ENCODE measurements around the gene KRT83.

KRT83 gene

GRCh38 chr12:52310622-52311284 is 10.4 kb downstream of the KRT83 start:
- Histone ChIP-seq H3K27ac (ENCODE audit: extremely low read depth, low read depth, low read length) (no peak overlapping the region), H3K36me3 (ENCODE audit: control insufficient read depth in 2 of 2, insufficient read depth in 1 of 2, low read length in 2 of 2) (no peaks in the 10 kb centered on the region), H3K9me3 (ENCODE audit: control insufficient read depth, insufficient read depth, low read depth, low read length) (no peaks in the 10 kb centered on the region), H3K4me3 (ENCODE audit: low read depth, low read length) (no peak overlapping the region), H3K4me1 (ENCODE audit: control insufficient read depth, insufficient read depth, low read length) (no peaks in the 10 kb centered on the region)
- TF ChIP-seq ATF2 (tag by site-specific recombination; IDR thresholded peaks at IDR 0.05; ENCODE audit: low read depth) (peak; percentile 50; the same call in 1 of the 2 replicates), SP7 (tag by site-specific recombination; IDR thresholded peaks at IDR 0.05) (no peak)
- ChIA-PET POLR2A (no interaction called here), CTCF (interaction anchor here (0.5 to 5.1 kb wide), 14 partner anchors 10 to 569 kb away, joined by 3 to 41 read pairs (median 4); partner anchors contain the start of gene KRT83)

DNA sequence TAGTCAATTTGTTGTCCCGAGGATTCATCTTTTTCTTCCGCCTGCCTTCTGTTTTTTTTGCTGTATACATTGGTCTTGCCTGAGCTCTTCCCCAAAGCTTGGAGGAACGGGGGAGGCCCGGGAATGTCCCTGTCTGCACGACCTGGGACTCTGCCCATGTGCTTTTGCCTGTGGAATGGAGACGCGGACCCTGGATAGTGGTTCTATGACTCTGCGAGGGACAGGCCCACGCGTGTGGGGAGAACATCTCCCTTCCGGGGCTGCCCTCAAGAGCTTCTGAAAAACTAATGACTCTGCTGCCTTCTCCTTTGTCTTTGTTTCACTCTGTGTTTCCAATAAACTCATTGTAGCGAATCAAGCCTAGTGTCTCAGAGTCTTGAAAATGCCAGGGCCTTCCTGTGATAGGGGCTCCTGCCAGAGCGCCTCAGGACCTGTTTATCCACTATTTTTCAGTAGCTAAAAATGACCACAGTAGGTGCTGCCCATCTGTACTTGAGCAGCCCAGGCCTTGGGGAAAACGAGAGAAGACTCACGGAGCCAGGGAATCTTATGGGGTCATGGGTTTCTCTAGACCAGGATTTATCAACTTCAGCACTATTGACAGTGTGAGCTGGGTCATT is 12.3 kb downstream of the KRT83 start:
- Histone ChIP-seq H3K4me3 (ENCODE audit: low read depth, low read length) (no peak overlapping the region), H3K4me1 (ENCODE audit: control insufficient read depth, insufficient read depth, low read length) (no peaks in the 10 kb centered on the region), H3K36me3 (ENCODE audit: control insufficient read depth in 2 of 2, insufficient read depth in 1 of 2, low read length in 2 of 2) (no peaks in the 10 kb centered on the region), H3K9me3 (ENCODE audit: control insufficient read depth, insufficient read depth, low read depth, low read length) (no peaks in the 10 kb centered on the region), H3K27ac (ENCODE audit: extremely low read depth, low read depth, low read length) (no peak overlapping the region)
- no peak for TF ChIP-seq ZNF148 (tag by site-specific recombination; IDR thresholded peaks at IDR 0.05; ENCODE audit: borderline replicate concordance)
- no peak for TF ChIP-seq ZNF837 (tag by site-specific recombination; IDR thresholded peaks at IDR 0.05)
- no peak for TF ChIP-seq SCRT1 (tag by site-specific recombination; IDR thresholded peaks at IDR 0.05; ENCODE audit: borderline replicate concordance)
- no peak for TF ChIP-seq ZFHX2 (tag by site-specific recombination; conservative IDR thresholded peaks at IDR 0.05)
- no peak for TF ChIP-seq ZBTB48 (tag by site-specific recombination; IDR thresholded peaks at IDR 0.05)
- no peak for TF ChIP-seq ZEB2 (tag by site-specific recombination; IDR thresholded peaks at IDR 0.05)
- TF ChIP-seq ZNF18 (tag by site-specific recombination; IDR thresholded peaks at IDR 0.05) = no peak
- TF ChIP-seq TRIM28 (IDR thresholded peaks at IDR 0.05; ENCODE audit: borderline replicate concordance, low read length) = no peak
- TF ChIP-seq ZNF221 (tag by site-specific recombination; IDR thresholded peaks at IDR 0.05; ENCODE audit: borderline replicate concordance) = no peak
- no peak for TF ChIP-seq ZNF792 (tag by site-specific recombination; IDR thresholded peaks at IDR 0.05)
- TF ChIP-seq ZBTB8A (tag by site-specific recombination; IDR thresholded peaks at IDR 0.05) = no peak
- TF ChIP-seq, protein P1, sequence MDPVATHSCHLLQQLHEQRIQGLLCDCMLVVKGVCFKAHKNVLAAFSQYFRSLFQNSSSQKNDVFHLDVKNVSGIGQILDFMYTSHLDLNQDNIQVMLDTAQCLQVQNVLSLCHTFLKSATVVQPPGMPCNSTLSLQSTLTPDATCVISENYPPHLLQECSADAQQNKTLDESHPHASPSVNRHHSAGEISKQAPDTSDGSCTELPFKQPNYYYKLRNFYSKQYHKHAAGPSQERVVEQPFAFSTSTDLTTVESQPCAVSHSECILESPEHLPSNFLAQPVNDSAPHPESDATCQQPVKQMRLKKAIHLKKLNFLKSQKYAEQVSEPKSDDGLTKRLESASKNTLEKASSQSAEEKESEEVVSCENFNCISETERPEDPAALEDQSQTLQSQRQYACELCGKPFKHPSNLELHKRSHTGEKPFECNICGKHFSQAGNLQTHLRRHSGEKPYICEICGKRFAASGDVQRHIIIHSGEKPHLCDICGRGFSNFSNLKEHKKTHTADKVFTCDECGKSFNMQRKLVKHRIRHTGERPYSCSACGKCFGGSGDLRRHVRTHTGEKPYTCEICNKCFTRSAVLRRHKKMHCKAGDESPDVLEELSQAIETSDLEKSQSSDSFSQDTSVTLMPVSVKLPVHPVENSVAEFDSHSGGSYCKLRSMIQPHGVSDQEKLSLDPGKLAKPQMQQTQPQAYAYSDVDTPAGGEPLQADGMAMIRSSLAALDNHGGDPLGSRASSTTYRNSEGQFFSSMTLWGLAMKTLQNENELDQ (tag by site-specific recombination; IDR thresholded peaks at IDR 0.05; ENCODE audit: low read depth) = no peak
- ChIA-PET CTCF (interaction anchor here (1.1 to 5.1 kb wide), 4 partner anchors 19 to 105 kb away, joined by 3 to 41 read pairs (median 8); no protein-coding TSS in a partner anchor), POLR2A (no interaction called here)

Measured in HEK293 (cell line).